Measurements from ENCODE around the gene SH2D3C.

DNA sequence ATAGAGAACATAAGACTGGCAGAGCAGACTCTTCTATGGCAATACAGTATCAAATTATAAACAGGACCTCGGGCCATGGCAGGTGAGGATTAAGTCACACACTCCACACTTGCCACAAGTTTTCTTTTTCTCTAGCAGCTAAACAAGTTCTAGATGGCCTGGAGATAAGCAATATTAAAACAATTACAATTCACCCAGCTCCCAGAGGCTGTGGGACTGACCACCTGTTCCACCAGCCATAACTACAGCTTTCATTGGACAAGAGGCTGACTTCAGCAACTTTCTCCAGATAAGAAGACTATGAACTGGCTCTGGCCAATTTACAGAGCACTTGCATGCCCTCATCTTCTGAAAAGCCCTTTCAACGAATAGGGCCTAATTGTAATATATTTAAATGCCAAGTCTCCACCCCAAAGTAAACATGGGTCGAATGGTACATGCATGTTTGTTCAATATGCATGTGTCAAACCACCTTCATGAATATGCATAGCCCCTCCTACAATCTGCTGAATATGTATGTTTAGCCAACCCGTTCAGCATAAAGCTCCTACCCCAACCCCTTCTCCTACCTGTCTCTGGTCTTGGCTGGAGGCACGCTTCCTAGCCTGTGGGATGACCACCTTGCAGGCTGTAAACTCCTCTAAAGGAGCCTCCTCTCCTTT lies 77.7 kb downstream of the SH2D3C start:
- TF ChIP-seq, protein P1, sequence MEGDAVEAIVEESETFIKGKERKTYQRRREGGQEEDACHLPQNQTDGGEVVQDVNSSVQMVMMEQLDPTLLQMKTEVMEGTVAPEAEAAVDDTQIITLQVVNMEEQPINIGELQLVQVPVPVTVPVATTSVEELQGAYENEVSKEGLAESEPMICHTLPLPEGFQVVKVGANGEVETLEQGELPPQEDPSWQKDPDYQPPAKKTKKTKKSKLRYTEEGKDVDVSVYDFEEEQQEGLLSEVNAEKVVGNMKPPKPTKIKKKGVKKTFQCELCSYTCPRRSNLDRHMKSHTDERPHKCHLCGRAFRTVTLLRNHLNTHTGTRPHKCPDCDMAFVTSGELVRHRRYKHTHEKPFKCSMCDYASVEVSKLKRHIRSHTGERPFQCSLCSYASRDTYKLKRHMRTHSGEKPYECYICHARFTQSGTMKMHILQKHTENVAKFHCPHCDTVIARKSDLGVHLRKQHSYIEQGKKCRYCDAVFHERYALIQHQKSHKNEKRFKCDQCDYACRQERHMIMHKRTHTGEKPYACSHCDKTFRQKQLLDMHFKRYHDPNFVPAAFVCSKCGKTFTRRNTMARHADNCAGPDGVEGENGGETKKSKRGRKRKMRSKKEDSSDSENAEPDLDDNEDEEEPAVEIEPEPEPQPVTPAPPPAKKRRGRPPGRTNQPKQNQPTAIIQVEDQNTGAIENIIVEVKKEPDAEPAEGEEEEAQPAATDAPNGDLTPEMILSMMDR (IDR thresholded peaks at IDR 0.05): no peak
- TF ChIP-seq POLR2A (IDR thresholded peaks at IDR 0.05): no peak
